NCI-H1436 treated with DMSO at 0.1 percent for 48 hours (cell line): ENCODE results near the gene PSMA6.
"Not testable (repeated sequence)": the region's sequence is repeated elsewhere in the genome, so short reads cannot be mapped to it uniquely, and the experiment has no call there.

ENCODE experiments used
- DNase-seq: peaks from one replicate; lab custom pipeline; 2025; lab: John Stamatoyannopoulos, UW

PSMA6 gene

GRCh38 chr14:35344107-35344807, 52.1 kb downstream of the PSMA6 start:
- no peak for DNase-seq

- no peak for DNase-seq
These were observed 54.6 kb downstream of the PSMA6 start for GRCh38 chr14:35346738-35347322.

GRCh38 chr14:35347323-35348043, 55.3 kb downstream of the PSMA6 start:
- DNase-seq: no peak

GRCh38 chr14:35348044-35348380, 55.8 kb downstream of the PSMA6 start:
- DNase-seq: not testable (repeated sequence)

- DNase-seq: no peak
These were observed 57.5 kb downstream of the PSMA6 start for GRCh38 chr14:35349496-35350365.

- DNase-seq: no peak
These were observed 59.3 kb downstream of the PSMA6 start for GRCh38 chr14:35351497-35351896.

GRCh38 chr14:35351897-35352273, 59.7 kb downstream of the PSMA6 start:
- DNase-seq: no peak

GRCh38 chr14:35352274-35353233, 60.4 kb downstream of the PSMA6 start:
- DNase-seq: no peak

GRCh38 chr14:35353409-35354172, 61.4 kb downstream of the PSMA6 start:
- no peak for DNase-seq

- not testable (repeated sequence) for DNase-seq
These were observed 63.1 kb downstream of the PSMA6 start for GRCh38 chr14:35355235-35355634.

GRCh38 chr14:35355981-35356841, 64.0 kb downstream of the PSMA6 start:
- DNase-seq: no peak

GRCh38 chr14:35359655-35360054, 67.5 kb downstream of the PSMA6 start:
- DNase-seq: not testable (repeated sequence)

- no peak for DNase-seq
These were observed 68.9 kb downstream of the PSMA6 start for GRCh38 chr14:35361141-35361480.

GRCh38 chr14:35362450-35362849, 70.3 kb downstream of the PSMA6 start:
- DNase-seq: no peak

- DNase-seq: no peak
These were observed 70.8 kb downstream of the PSMA6 start for GRCh38 chr14:35362911-35363374.

GRCh38 chr14:35365130-35366055, 73.2 kb downstream of the PSMA6 start:
- DNase-seq: no peak

- no peak for DNase-seq
These were observed 73.9 kb downstream of the PSMA6 start for GRCh38 chr14:35366056-35366451.

- DNase-seq: no peak
These were observed 74.4 kb downstream of the PSMA6 start for GRCh38 chr14:35366521-35366976.
